Measurements from ENCODE around the gene NINJ2.

NINJ2 gene

DNA sequence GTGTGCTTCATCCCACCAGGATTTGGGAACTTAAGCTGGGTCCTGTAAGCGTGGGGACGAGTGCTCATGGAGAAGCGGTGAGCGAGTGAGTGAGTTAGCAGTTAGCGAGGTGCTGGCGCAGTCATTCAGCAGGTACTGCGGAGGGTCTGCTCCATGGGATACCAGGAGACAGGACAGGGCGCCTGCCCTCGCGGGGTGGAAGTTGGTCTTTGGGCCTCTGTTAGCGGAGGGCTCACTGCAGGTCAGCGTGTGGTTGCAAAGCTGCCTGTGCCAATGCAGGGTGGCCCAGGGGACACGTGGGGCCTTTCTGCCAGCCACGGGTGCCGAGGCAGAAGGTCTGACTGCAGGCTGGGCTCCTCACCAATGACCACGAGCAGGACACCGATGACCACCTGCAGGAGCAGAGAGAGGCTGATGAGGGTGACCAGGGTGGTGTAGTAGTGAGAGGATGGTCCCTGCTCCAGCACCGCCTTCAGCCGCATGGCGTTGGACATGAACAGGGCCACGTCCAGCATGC, 97.6 kb downstream of the NINJ2 start:
- DNase-seq: no peak

DNA sequence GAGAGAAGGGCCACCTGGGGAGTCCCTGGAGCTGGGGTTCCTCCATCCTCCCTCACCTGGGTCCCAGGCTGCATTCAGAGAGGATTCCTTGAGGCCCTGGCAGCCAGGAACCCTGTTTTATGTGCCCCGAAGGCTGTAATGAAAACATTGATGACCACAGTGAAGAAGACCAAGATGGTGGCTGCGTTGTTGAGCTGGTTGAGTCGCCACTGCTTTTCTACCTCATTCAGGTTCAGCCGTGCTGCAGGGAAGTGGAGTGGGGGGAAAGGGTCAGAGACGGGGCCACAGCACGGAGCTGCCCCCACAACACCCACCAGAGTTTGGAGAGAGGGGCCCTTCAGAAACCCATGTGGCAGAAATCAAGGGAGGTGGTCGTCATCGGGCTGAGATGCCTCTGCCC, 98.1 kb downstream of the NINJ2 start:
- DNase-seq: no peak

- DNase-seq: no peak
These were observed 99.4 kb downstream of the NINJ2 start for GRCh38 chr12:563787-564298.

DNA sequence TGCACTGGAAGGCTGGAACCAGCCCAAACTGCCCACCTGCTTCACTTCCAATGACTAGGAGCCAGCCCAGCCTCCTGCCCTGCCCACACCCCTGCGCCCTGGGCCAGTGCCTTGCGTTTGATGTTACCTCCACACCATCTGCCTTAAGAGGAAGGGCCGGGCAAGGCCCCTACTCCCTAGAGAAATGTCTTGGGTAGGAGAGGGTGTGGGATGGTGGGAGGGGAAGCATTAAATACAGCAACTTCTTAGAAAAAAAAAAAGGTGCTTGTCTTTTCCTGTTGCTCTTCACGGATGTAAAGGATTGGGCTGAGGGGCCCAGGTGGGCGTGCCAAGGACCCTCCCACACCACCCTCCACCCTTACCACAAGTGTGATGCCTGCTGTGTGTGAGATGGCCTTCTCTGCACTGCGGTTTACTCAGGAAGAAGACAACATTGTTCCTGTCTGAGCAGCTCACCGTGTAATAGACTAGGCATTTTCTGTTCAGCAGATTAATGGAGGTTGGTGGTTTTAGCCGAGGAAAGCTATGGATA, 99.9 kb downstream of the NINJ2 start:
- no peak for DNase-seq

- DNase-seq: no peak
These were observed 100.6 kb downstream of the NINJ2 start for GRCh38 chr12:562634-563033.

DNA sequence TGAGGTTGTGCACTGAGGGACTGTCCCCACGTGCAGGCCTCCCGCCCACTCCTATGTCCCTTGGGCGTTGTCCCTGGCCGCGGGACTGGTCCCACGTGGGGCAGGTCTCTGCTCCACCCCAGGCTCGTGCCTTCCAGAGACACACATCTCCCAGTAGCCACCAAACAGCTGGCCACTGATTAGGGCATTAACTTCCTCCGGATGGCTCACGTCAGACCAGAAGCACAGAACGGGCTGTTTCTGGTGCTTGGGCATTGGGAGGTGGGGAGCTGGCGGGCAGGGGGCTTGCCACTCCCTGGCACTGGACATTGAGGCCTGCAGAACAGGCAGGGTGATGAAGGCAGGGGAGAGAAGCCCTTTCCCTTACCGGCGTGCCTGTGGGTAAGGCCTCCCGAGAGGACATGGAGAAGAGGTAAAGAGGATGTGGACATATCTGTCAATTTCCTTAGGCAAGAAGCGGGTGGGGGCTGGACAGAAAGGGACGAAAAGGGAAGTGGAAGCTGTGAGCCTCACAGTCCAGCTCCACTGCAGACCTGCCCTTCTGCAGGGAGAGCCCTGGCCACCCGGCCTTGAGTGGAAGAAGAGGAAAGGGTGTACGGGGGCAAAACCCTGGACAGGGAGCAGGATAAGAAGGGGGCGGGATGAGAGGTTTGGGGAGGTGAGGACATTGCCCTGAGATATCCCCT, 101.2 kb downstream of the NINJ2 start:
- peak in 1 of 2 donors; percentile 57 for DNase-seq

- no peak for DNase-seq
These were observed 101.9 kb downstream of the NINJ2 start for GRCh38 chr12:561391-561705.

DNA sequence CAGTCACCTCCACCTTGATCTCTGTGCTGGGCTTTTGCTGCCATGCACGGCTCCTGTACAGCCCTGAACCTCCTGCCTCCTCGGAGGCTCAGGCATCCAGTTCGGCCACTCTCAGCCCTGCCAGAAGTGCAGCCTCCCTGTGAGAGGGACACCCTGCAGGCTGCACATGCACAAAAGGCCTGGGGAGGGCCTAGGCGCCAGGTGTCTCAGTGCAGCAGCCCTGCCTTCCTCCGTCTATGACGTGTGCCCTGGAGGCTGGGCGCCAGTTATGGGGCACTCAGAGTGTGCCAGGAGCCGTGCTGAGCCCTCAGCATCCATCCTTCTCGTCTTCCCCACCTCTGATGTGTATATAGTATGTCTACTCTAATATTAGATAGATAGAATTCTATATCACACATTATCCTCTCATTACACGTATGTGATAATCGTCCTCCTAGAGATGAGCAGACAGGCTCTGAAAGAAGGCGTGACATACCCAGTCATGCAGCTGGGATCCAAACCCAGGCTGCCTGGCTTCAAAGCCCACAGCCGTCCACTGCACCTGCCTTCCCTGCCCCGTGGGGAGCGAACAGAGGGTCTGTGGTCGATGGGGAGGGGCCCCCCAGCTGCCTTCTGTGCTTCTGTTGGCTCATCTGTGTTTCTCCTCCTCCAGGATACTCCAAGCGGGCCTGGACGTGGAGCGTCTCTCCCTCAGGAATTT, 102.4 kb downstream of the NINJ2 start:
- no peak for DNase-seq

GRCh38 chr12:559906-560455, 103.3 kb downstream of the NINJ2 start:
- DNase-seq: no peak

GRCh38 chr12:559208-559905, 103.9 kb downstream of the NINJ2 start:
- DNase-seq: no peak

- no peak for DNase-seq
These were observed 104.7 kb downstream of the NINJ2 start for GRCh38 chr12:558580-558979.

DNA sequence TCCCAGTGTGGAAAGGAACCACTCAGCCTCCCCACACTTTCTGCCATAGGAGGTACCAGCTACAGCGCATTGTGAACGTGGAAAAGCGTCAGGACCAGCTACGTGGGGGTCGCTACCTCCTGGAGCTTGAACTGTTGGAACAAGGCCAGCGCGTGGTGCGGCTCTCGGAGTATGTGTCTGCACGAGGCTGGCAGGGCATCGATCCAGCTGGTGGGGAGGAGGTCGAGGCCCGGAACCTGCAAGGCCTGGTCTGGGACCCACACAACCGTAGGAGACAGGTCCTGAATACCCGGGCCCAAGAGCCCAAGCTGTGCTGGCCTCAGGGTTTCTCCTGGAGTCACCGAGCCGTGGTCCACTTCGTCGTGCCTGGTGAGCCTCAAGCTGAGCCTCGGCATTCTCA, 106.7 kb downstream of the NINJ2 start:
- no peak for DNase-seq

DNA sequence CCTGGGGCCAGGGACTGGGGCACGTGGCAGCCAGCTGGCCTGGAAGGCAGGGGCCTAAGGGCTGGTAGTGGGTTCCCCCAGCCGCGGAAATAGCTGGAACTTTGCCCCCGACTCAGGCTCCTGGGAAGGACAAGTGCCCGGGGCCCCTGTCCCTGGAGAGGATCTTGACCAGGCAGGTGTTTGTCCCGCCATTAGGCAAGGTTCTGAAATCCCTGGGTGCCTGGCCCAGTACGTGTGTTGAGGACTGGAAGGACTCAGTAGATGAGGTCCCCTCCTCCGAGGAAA, 109.3 kb downstream of the NINJ2 start:
- DNase-seq: no peak

- no peak for DNase-seq
These were observed 109.8 kb downstream of the NINJ2 start for GRCh38 chr12:553216-554000.

GRCh38 chr12:552466-552865, 110.8 kb downstream of the NINJ2 start:
- DNase-seq: no peak

GRCh38 chr12:550473-551260, 112.6 kb downstream of the NINJ2 start:
- DNase-seq: no peak

DNA sequence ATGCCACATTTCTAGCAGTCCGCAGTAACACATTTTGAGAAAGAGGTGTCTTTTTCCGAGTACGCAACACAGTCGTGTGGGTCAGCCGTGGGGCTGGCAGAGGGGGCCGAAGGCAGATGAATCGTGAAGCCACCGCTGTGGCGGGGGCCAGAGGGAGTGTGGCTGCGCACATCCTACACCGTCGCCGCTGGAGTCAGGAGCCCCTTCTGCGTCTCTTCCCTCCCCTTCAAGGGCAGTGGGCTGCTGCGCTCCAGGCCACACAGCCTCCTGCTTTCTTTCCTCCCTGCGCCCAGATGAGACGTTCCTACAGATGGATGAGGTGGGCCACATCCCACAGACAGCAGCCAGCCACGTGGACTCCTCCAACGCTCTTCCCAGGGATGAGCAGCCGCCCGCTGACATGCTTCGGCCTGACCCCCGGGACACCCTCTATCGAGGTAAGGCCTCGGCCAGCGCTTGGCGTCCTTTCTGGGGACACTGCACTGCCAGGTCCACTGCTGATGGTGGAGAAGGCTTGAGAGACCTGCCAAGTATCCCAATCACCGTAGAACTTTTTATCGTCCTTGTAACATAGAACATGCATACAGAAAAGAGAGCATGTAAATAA, 113.7 kb downstream of the NINJ2 start:
- no peak for DNase-seq

GRCh38 chr12:547883-548470, 115.3 kb downstream of the NINJ2 start:
- no peak for DNase-seq

- peak in 1 of 2 donors; percentile 32 for DNase-seq
These were observed 116.1 kb downstream of the NINJ2 start for GRCh38 chr12:546920-547845.
